ENCODE results near the gene HS6ST3. TPM values are rescaled to one million over a fixed set of nuclear protein-coding genes. Genes with fewer than 3 reads are reported as not detected.

HS6ST3 gene
- total RNA-seq, 2 experiments from 2014 or later: not detected

- POLR2A ChIA-PET: no interaction called here
- no peaks in the 10 kb centered on the region for H3K9me3 Mint-ChIP-seq (ENCODE audit: insufficient read depth)
- DNase-seq (no peak), ATAC-seq (no peak)
- H3K27ac Mint-ChIP-seq: no peak overlapping the region
- CTCF ChIA-PET: no interaction called here
- H3K4me1 Mint-ChIP-seq (ENCODE audit: low read depth): no peaks in the 10 kb centered on the region
- H3K27me3 Mint-ChIP-seq (ENCODE audit: low read depth): no peaks in the 10 kb centered on the region
- H3K36me3 Mint-ChIP-seq (ENCODE audit: low read depth): no peaks in the 10 kb centered on the region
- H3K4me3 Mint-ChIP-seq: no peak overlapping the region
Measured at GRCh38 chr13:96179309-96179708, 89.4 kb downstream of the HS6ST3 start.

GRCh38 chr13:96181911-96182310 lies 92.0 kb downstream of the HS6ST3 start:
- no peaks in the 10 kb centered on the region for H3K27me3 Mint-ChIP-seq (ENCODE audit: low read depth)
- no peak overlapping the region for H3K4me3 Mint-ChIP-seq
- H3K9me3 Mint-ChIP-seq (ENCODE audit: insufficient read depth): no peaks in the 10 kb centered on the region
- ChIA-PET CTCF (no interaction called here), POLR2A (no interaction called here)
- ATAC-seq (no peak), DNase-seq (no peak)
- no peak overlapping the region for H3K27ac Mint-ChIP-seq
- H3K4me1 Mint-ChIP-seq (ENCODE audit: low read depth): no peaks in the 10 kb centered on the region
- H3K36me3 Mint-ChIP-seq (ENCODE audit: low read depth): no peaks in the 10 kb centered on the region

- Mint-ChIP-seq H3K27ac (no peak overlapping the region), H3K27me3 (ENCODE audit: low read depth) (no peaks in the 10 kb centered on the region), H3K4me1 (ENCODE audit: low read depth) (no peaks in the 10 kb centered on the region), H3K36me3 (ENCODE audit: low read depth) (no peaks in the 10 kb centered on the region), H3K4me3 (no peak overlapping the region), H3K9me3 (ENCODE audit: insufficient read depth) (no peaks in the 10 kb centered on the region)
- CTCF ChIA-PET: no interaction called here
- ATAC-seq (no peak), DNase-seq (no peak)
- POLR2A ChIA-PET: no interaction called here
Measured at GRCh38 chr13:96185818-96186217, 95.9 kb downstream of the HS6ST3 start.

- Mint-ChIP-seq H3K27me3 (ENCODE audit: low read depth) (no peaks in the 10 kb centered on the region), H3K27ac (no peak overlapping the region), H3K36me3 (ENCODE audit: low read depth) (no peaks in the 10 kb centered on the region), H3K4me1 (ENCODE audit: low read depth) (no peaks in the 10 kb centered on the region), H3K4me3 (no peak overlapping the region), H3K9me3 (ENCODE audit: insufficient read depth) (no peaks in the 10 kb centered on the region)
- ATAC-seq (no peak), DNase-seq (no peak)
- CTCF ChIA-PET: no interaction called here
- POLR2A ChIA-PET: no interaction called here
Measured at GRCh38 chr13:96191367-96191766, 101.5 kb downstream of the HS6ST3 start.

- H3K4me1 Mint-ChIP-seq (ENCODE audit: low read depth): no peaks in the 10 kb centered on the region
- no peaks in the 10 kb centered on the region for H3K36me3 Mint-ChIP-seq (ENCODE audit: low read depth)
- ATAC-seq: no peak
- H3K4me3 Mint-ChIP-seq: no peak overlapping the region
- ChIA-PET CTCF (no interaction called here), POLR2A (no interaction called here)
- no peaks in the 10 kb centered on the region for H3K9me3 Mint-ChIP-seq (ENCODE audit: insufficient read depth)
- no peak for DNase-seq
- H3K27me3 Mint-ChIP-seq (ENCODE audit: low read depth): no peaks in the 10 kb centered on the region
- no peak overlapping the region for H3K27ac Mint-ChIP-seq
Measured at GRCh38 chr13:96193728-96194310, 103.9 kb downstream of the HS6ST3 start.

GRCh38 chr13:96198038-96198437 lies 108.1 kb downstream of the HS6ST3 start:
- Mint-ChIP-seq H3K4me1 (ENCODE audit: low read depth) (no peaks in the 10 kb centered on the region), H3K9me3 (ENCODE audit: insufficient read depth) (peaks cover 7% of the 10 kb centered on the region), H3K27ac (no peak overlapping the region), H3K36me3 (ENCODE audit: low read depth) (no peaks in the 10 kb centered on the region), H3K4me3 (no peak overlapping the region), H3K27me3 (ENCODE audit: low read depth) (no peaks in the 10 kb centered on the region)
- POLR2A ChIA-PET: interaction anchor here (0.6 kb wide), 1 partner anchor 57 kb away, joined by 3 read pairs; no protein-coding TSS in a partner anchor
- no peak for ATAC-seq
- DNase-seq: no peak
- CTCF ChIA-PET: no interaction called here

GRCh38 chr13:96199315-96199714 lies 109.4 kb downstream of the HS6ST3 start:
- ChIA-PET CTCF (no interaction called here), POLR2A (no interaction called here)
- no peak for ATAC-seq
- Mint-ChIP-seq H3K4me1 (ENCODE audit: low read depth) (no peaks in the 10 kb centered on the region), H3K27ac (no peak overlapping the region), H3K4me3 (no peak overlapping the region), H3K27me3 (ENCODE audit: low read depth) (no peaks in the 10 kb centered on the region), H3K36me3 (ENCODE audit: low read depth) (no peaks in the 10 kb centered on the region), H3K9me3 (ENCODE audit: insufficient read depth) (peaks cover 7% of the 10 kb centered on the region)
- DNase-seq: no peak

- H3K27me3 Mint-ChIP-seq (ENCODE audit: low read depth): no peaks in the 10 kb centered on the region
- POLR2A ChIA-PET: no interaction called here
- H3K27ac Mint-ChIP-seq: no peak overlapping the region
- H3K9me3 Mint-ChIP-seq (ENCODE audit: insufficient read depth): peaks cover 7% of the 10 kb centered on the region
- DNase-seq: no peak
- no peaks in the 10 kb centered on the region for H3K36me3 Mint-ChIP-seq (ENCODE audit: low read depth)
- no peak overlapping the region for H3K4me3 Mint-ChIP-seq
- no peak for ATAC-seq
- CTCF ChIA-PET: no interaction called here
- H3K4me1 Mint-ChIP-seq (ENCODE audit: low read depth): no peaks in the 10 kb centered on the region
Measured at GRCh38 chr13:96200810-96201209, 110.9 kb downstream of the HS6ST3 start.

- CTCF ChIA-PET: no interaction called here
- no peaks in the 10 kb centered on the region for H3K4me1 Mint-ChIP-seq (ENCODE audit: low read depth)
- H3K27me3 Mint-ChIP-seq (ENCODE audit: low read depth): no peaks in the 10 kb centered on the region
- ATAC-seq (no peak), DNase-seq (no peak)
- H3K27ac Mint-ChIP-seq: no peak overlapping the region
- POLR2A ChIA-PET: no interaction called here
- no peak overlapping the region for H3K4me3 Mint-ChIP-seq
- no peaks in the 10 kb centered on the region for H3K36me3 Mint-ChIP-seq (ENCODE audit: low read depth)
- peaks cover 7% of the 10 kb centered on the region for H3K9me3 Mint-ChIP-seq (ENCODE audit: insufficient read depth)
Measured at GRCh38 chr13:96202315-96202714, 112.4 kb downstream of the HS6ST3 start.

- POLR2A ChIA-PET: no interaction called here
- Mint-ChIP-seq H3K27me3 (ENCODE audit: low read depth) (no peaks in the 10 kb centered on the region), H3K27ac (no peak overlapping the region), H3K9me3 (ENCODE audit: insufficient read depth) (peaks cover 7% of the 10 kb centered on the region), H3K4me3 (no peak overlapping the region), H3K4me1 (ENCODE audit: low read depth) (no peaks in the 10 kb centered on the region), H3K36me3 (ENCODE audit: low read depth) (no peaks in the 10 kb centered on the region)
- ATAC-seq (no peak), DNase-seq (no peak)
- CTCF ChIA-PET: no interaction called here
Measured at GRCh38 chr13:96203471-96203870, 113.6 kb downstream of the HS6ST3 start.

- ATAC-seq (no peak), DNase-seq (no peak)
- Mint-ChIP-seq H3K9me3 (ENCODE audit: insufficient read depth) (no peaks in the 10 kb centered on the region), H3K4me1 (ENCODE audit: low read depth) (no peaks in the 10 kb centered on the region), H3K27ac (no peak overlapping the region), H3K27me3 (ENCODE audit: low read depth) (no peaks in the 10 kb centered on the region), H3K36me3 (ENCODE audit: low read depth) (no peaks in the 10 kb centered on the region), H3K4me3 (no peak overlapping the region)
- POLR2A ChIA-PET: no interaction called here
- CTCF ChIA-PET: no interaction called here
Measured at GRCh38 chr13:96214824-96215445, 125.0 kb downstream of the HS6ST3 start.

GRCh38 chr13:96216543-96216942 lies 126.6 kb downstream of the HS6ST3 start:
- H3K27ac Mint-ChIP-seq: no peak overlapping the region
- H3K9me3 Mint-ChIP-seq (ENCODE audit: insufficient read depth): no peaks in the 10 kb centered on the region
- H3K4me3 Mint-ChIP-seq: no peak overlapping the region
- DNase-seq: no peak
- H3K27me3 Mint-ChIP-seq (ENCODE audit: low read depth): no peaks in the 10 kb centered on the region
- POLR2A ChIA-PET: no interaction called here
- no peaks in the 10 kb centered on the region for H3K4me1 Mint-ChIP-seq (ENCODE audit: low read depth)
- no peak for ATAC-seq
- H3K36me3 Mint-ChIP-seq (ENCODE audit: low read depth): no peaks in the 10 kb centered on the region
- CTCF ChIA-PET: no interaction called here

- ATAC-seq: no peak
- H3K4me3 Mint-ChIP-seq: no peak overlapping the region
- H3K27me3 Mint-ChIP-seq (ENCODE audit: low read depth): no peaks in the 10 kb centered on the region
- H3K9me3 Mint-ChIP-seq (ENCODE audit: insufficient read depth): no peaks in the 10 kb centered on the region
- no peak for DNase-seq
- CTCF ChIA-PET: no interaction called here
- no peaks in the 10 kb centered on the region for H3K36me3 Mint-ChIP-seq (ENCODE audit: low read depth)
- H3K4me1 Mint-ChIP-seq (ENCODE audit: low read depth): no peaks in the 10 kb centered on the region
- no peak overlapping the region for H3K27ac Mint-ChIP-seq
- POLR2A ChIA-PET: no interaction called here
Measured at GRCh38 chr13:96218475-96218874, 128.6 kb downstream of the HS6ST3 start.

All from activated CD8-positive, alpha-beta T cell treated with anti-CD3 and anti-CD28 coated beads, Interleukin-2, amount 10 ng/mL, durations not matched to agents 7 days and 5 days (primary cell).